Activated CD4-positive, alpha-beta T cell treated with anti-CD3 and anti-CD28 coated beads for 24 hours (primary cell): ENCODE results near the gene SARM1.
"Not testable (repeated sequence)": the region's sequence is repeated elsewhere in the genome, so short reads cannot be mapped to it uniquely, and the experiment has no call there.

ENCODE experiments used
- DNase-seq, 2 donors: peaks; one replicate each; pipeline ENCODE4 v3.0.0-alpha.2; 2020; ENCODE audit warnings: low read depth in 2 of 2

SARM1 gene

DNA sequence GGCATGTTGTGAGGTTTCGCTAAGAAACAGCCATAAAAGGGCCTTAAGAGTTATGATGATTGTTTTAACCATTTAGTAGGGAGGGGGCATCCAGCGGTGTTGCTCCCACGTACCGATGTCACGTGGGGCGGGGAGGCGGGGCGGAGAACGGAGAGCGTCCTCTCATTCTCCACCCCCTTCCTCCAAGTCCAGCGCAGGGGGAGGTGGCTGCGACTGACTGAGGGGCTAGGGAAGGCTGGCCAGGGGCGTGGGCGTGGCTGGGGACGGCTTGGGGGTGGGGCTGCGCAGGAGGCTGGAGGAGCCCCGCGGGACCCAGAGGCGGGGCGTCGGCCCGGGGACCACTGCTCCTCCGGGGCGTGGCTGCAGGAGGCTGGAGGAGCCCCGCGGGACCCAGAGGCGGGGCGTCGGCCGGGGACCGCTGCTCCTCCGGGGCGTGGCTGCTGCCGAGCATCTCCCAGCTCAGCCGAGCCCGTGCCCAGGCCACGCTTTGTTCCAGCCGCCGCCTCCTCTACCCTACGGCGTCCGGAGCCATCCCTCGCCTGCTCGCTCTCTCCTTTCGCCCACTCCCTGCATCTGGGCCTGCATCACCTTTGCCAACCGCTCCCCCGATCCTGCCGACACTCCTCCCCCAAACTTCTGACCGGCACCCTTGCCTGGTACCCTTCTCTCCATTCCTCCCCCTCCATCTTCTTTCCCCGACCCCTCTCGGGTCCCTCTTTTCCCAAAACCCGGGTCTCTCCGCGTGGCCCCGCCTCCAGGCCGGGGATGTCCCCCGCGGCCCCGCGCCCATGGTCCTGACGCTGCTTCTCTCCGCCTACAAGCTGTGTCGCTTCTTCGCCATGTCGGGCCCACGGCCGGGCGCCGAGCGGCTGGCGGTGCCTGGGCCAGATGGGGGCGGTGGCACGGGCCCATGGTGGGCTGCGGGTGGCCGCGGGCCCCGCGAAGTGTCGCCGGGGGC is at the start of gene SARM1:
SARM1 (plus strand) TSS at position 450 of the 958 bp plus-strand sequence; CDS start at position 789, 339 bp downstream.
- DNase-seq, result peak; percentile 74 to 85

DNA sequence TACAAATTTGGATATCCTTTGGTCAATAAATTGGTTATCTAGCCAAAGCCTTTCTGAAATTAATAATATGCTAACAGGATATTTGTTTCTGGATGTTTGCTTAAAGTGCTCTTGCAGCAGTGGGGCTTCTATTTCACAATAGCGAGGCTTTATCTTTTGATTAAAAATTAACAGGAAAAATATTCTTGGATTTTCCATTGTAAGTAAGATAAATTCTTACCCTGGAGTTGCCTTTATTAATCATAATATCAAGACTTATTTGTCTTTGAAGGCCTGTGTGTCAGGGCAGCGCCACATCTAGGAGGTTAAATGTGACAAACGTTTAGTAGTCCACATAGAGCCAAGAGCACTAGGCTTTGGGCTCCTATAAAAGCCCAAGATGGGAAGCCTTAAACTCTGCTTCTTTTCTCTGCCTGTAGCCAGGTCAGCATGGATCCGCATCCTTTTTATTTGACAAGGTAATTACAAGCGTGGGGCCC is 47.2 kb upstream of the SARM1 start:
- no peak for DNase-seq

DNA sequence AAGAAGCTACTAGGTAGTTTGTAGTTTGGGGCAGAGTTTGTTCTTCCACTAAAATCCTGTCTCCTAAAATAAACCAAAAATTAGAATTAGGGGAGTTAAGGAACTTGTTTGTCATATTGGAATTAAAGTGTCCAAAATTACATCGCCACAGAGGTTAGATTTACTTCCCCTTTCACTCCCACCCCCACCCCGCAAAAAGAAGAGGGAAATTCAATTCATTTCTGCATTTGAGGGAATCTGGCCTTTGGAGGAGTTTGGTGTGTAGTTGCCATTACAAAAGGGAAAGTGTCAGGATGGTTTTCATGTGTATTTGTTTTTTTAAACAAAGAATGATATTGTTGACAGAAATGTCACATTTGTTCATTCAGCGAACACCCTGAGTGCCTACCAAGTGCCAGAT is 46.7 kb upstream of the SARM1 start:
- DNase-seq, result no peak

DNA sequence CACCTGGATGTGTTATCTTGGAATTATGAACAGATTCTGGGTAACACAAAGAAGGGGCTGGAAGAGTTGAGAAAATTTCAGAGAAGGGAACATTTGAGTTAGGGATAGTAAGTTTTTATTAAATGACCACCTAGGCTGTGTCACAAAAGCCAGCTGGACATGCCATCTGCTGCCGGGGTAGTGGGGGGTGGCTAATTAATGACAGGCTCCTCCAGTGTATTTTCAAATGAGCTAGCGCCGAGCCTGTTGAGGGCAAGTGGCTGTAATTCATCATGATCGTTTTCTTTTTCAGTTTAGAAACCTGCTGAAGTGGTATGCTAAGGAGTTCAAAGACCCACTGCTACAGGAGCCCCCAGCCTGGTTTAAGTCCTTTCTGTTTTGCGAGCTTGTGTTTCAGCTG is 46.3 kb upstream of the SARM1 start:
- no peak for DNase-seq

DNA sequence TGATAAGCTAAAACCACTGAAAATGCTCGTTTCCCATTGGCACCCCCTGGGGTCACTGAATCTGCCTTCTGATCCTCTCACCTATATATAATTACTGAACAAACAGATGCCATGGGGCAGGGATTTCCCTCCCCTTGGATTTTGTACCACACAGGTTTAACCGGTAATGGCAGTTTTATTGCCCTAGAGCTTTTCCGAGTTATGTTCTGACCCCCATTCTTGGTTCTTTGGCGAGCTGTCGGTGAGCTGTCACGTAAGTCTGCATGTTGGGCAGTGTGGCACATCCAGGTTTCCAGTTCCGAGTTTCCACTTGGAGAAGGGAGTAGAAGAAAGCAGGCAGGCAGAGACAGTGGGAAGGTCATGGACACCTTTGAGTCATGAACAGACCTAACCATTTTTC is 45.4 kb upstream of the SARM1 start:
- DNase-seq, result no peak

DNA sequence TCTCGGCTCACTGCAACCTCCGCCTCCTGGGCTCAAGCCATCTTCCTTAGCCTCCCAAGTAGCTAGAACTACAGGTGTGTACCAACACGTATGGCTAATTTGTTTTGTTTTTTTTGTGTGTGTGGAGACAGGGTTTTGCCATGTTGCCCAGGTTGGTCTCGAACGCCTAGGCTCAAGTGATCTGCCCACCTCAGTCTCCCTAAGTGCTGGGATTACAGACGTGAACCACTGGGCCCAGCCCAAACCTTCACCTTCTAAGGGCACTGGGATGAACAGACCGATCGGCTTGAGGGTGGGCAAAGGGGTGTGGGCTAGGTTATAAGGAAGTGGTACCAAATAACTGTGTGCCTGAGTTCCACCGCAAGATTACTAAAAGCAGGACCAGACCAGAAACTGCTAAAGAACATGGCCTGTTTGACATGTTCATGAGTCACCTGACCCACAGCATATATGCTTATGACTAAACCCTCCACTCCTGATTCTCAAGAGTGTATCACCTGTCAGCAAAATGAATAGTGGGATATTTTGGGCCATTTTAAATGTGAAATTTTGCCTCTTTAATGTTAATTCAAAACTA is 44.4 kb upstream of the SARM1 start:
- no peak for DNase-seq

DNA sequence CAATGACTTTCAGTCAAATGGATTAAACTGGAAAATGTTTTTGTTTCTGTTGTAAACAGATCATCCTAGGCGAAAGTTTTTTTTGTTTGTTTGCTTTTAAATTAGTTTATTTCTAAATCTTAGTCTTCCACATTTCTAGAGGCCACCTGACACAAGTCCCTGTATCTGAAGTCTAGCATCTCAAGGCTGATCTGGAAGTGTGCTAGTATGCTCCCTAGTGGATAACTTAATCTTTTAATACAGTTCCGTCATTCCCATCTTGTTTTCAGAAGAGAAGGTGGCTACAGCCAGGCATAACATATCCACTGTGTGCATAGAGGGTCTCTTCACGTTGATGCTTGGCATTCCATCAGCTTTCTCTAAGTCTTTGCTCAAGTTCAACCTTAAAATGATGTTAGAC is 43.8 kb upstream of the SARM1 start:
- no peak for DNase-seq

DNA sequence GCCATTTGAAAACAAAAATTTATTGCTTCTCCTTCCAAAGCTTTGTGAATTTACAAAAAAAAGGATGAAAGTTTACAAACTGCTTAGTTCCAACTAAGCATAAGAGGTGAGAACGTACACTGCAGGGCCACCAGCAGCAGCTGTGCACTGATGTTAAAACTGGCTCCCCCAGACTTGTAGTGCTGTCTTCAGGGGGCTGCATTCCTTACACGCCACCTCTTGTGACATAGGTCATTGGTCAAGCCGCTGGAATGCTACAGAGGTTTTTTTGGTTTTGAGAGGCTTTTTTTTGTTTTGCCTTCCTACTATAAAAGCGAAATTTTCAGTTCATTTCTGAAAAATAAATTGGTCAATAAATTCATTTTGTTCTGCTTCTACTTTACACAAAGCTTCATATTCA is 43.2 kb upstream of the SARM1 start:
- no peak for DNase-seq

DNA sequence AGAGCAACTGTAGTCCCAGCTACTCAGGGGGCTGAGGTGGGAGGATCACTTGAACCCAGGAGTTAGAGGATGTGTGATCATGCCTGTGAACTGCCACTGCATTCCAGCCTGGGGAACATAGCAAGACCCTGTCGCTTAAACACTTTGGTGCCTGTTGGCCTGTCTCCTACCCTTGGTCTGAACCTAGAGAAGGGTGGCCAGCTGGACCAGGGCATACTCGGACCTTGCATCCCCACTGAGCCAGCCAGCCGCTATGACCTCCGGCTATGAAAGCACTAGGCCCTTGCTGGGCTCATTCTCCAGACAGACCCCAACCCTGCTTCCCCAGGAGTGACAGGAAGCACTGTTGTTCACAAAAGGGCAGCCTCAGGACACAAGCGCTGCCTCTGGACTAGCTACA is 40.8 kb upstream of the SARM1 start:
- DNase-seq, result no peak

DNA sequence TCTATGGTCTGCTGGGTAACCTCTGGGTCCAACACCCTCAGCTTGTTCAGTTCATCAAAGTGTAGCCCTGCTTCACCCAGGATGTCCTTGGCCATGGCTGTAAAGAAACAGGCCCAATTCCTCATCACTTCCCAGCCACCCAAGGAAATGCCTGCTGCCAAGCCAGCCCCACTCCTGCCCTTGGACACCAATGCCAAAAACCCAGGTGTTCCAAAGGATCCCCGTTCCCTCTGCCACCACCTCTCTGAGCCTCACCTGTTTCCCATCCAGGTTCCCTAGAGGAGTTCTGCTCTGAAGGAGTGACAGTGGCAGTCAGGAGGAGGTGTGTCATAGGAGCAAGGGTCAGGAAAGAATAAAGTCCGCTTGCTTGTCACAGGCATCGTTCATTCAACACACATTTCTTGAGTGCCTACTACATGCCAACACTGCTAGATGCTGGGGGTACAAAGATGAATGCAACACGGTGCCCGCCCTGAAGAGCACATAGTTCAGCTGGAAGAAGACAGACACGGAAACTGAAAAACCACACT is 39.5 kb upstream of the SARM1 start:
- no peak for DNase-seq

DNA sequence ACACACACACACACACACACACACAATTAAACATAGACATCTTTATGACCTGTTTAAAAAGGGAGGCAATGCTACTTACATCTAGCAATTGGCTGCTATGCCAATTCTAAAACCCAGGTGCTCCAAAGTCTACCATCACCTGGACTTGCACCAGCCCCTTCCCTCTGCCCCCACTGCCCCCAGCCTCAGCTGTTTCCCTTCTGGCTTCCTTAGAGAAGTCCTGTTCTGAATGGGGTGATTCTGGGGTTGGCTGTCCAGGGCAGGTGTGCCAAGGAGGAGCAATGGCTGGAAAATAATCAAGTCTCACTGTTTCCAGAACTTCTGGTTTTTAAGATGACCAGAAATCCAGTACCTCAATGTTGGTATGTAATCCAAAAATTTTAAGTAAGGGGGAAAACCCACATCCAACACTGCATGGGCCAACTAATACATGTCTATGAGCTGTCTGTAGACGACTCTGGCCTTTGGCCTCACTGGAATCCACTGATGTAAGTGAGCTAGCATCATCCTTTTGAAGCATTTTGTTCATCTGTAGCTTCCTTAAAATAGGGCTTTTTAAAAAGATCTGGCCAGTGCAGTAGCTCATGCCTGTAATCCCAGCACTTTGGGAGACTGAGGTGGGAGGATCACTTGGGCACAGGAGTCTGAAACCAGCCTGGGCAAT is 38.3 kb upstream of the SARM1 start:
- DNase-seq, result no peak

DNA sequence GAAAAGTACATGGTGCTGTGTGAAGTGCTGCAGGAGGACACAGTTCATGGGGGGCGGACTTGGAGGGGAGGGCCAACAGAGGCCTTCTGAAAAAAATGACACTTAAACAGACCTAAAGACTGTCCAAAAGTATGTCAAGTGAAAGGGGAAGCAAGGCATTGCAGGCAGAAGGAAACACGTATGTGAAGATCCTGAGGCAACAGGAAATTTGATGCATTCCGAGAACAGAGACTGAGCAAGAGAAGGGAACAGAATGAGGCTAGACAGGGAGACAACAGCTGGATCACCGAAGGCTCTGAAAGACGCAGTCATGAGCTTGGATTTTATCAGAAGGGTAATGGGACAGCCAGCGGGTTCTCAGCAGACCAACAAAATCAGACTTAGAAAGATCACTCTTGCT is 37.3 kb upstream of the SARM1 start:
- no peak for DNase-seq

DNA sequence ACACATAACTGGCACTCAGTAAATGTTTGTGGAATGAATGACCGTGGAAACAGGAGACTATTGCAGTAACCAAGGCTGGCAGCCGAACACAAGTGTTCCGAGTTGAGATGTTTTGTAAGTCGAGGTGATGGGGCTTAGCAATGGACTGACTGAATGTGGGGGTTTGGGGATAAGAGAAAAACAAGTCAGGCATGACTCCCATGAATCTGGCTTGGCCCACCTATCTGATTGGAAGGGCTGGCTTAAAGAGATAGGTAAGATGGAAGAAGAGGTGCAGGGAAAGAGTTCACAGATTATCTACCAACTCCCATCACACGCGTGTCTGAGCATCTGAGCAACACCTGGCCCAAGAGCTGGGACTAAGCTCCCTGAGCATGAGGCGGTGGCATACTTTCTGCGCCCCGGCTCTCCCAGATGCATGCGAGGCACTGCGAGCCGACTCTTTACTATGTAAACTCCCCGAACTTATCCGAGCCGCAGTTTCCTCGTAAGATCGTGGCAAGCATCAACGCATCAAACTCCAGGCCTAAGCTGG is 36.8 kb upstream of the SARM1 start:
- no peak for DNase-seq

DNA sequence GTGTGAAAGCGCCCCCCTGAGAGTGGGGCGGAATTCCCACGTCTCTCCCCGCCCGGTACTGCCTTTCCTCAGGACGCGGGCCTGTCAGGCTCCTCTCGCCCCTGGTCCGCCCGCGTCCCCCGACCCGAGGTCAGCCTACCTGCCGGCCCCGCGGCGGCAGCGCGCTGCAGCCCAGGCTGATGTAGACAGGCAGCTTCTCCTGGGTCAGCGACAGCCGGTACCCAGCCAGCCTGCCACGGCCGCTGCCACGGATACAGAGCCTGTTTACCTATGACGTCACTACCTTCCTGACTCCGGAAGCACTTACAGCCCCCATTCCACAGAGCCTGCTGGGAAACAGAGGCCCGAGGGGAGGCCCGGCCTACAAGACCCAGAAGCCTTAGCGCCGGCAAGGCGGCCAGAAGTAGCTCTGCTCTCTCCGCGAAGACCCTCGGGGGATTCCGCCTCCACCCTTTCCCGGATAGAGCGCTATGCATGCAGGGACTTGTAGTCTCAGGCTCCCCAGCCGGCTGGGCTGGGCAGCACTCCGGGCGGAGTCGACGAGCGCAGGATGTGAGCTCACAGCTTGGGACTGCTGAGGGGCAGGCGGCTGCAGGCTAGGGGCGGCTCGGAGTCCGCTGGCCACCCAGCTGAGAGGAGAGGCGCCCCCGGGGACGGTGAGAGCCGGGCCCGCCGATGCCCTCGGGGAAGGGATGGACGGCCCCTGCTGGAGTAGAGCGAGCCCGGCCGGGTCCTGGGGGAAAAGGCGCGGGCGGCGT is 36.1 kb upstream of the SARM1 start, which contains the start of the genes IFT20 and TNFAIP1:
IFT20 (minus strand) TSS at position 272 of the 758 bp plus-strand sequence. CDS start 3,487 bp downstream, outside the sequence.
TNFAIP1 (plus strand) TSS at position 561 of the 758 bp plus-strand sequence. CDS start 3,761 bp downstream, outside the sequence.
- DNase-seq, result peak; percentile 90 to 92

DNA sequence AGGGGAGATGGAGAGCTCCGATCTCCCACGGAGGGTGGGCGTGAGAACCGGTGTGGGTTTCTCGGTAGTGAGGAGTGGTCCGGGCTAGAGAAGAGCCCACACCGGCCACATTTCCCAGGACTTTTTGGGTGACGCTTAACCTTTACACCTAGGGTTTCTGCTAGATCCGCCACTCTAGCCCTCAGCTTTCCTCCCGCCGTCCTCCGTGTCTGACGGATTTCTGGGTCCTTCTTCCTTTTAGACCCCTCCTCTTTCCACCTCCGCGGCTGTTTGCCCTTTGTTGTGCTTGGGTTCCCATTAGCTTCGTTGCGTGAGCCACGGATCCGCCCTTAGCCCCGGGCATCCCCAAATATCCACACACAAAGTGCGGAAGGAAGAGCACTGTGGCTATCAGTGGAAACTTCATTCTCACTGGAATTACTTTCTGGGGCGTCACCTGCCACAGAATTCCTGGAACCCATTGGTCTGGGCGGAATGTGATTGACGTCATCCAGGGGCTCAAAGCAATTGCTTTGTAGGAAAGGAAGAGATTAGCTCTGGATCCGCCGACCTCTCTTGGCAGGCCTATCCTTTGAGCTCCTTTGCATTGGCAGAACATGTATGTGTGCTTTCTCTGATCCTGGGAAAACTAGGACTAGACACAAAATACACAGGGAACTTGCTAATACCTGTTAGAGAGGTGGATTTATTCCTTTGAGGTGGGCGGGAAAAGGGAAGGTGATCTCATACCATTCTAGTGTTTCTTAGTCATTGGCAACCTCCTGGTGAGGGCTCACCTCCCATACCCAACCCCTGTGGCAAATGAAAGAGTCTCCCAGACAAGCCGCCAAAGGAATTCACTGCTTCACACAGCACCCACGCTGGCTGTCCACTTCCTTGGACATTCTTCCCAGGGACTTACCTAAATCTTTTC is 35.3 kb upstream of the SARM1 start:
- no peak for DNase-seq

DNA sequence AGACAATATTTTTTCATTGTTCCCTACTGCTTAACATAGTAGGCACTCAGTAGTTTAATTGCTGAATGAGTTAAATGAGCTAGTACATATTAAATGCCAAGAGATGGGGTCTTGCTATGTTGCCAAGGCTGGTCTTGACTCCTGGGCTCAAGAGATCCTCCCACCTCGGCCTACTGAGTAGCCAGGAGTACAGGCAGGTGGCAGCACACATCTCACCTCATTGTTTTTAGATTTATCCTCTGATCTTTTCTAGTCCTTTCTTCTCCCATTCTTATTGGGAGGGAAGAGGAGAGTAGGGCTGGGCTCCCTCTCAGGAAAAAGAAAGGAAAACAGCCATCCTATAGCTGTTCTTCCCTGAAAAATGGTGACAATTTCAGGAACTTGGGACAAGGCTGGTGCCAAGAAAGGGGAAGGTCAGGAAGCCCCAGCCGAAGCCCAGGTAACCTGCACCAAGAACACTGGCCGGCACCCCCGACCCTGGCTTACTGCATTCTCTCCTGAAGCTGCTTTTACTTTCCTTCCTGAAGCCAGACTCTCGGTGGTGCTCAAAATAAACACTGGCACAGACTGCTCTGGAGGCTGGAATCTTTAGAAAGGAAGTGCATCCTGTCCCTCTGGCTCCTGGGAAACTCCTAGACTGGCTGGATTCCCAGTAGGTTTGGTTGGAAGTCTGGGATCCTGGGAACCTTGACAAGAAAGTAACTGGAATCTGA is 33.3 kb upstream of the SARM1 start:
- no peak for DNase-seq

DNA sequence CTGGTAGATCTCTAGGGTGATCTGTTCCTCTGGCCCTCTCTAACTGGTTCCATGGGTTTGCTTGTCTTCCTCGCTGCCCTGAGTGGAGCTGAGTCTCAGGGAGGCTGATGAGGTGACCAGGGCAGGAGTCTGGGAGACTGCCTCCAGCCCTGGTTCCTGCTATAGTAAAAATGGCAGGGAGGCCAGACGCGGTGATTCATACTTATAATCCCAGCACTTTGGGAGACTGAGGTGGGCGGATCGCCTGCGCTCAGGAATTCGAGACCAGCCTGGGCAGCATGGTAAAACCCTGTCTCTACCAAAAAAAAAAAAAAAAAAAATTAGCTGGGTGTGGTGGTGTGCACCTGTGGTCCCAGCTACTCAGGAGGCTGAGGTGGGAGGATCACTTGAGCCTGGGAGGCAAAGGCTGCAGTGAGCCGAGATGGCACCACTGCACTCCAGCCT is 32.7 kb upstream of the SARM1 start:
- DNase-seq, result not testable (repeated sequence)

DNA sequence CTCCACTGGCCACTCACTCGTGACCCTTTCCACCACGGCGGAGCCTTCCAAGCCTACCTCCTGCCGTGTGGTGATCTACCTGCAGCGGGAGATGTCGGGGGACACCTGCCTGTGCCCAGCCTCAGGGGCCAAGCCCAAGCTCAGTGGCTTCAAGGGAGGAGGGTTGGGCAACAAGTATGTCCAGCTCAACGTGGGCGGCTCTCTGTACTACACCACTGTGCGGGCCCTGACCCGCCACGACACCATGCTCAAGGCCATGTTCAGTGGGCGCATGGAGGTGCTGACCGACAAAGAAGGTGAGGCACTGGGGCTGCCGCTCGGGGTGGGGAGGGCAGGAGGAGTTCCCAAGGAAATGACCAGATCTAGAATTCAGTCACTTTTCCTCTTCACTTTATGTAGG is 32.1 kb upstream of the SARM1 start:
- no peak for DNase-seq

DNA sequence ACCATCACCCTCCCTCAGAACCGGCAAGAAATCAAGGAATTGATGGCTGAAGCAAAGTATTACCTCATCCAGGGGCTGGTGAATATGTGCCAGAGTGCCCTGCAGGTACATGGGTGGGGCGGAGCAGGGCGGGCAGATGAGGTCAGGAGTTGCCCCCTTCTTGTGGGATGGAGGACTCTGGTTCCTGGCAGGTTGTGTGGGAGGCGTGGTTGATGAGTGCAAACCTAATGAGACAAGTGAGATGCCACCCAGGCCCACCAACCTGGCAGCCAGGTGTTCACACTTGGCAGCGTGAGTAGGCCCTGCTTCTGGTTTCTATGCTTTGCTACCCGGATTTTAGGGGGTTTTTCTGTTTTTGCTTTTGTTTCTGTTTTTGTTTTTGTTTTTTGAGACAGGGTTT is 31.1 kb upstream of the SARM1 start:
- DNase-seq, result no peak
